GM21526 (cell line): ENCODE measurements around the gene SELENOF.

Experiments used
- ATAC-seq: cut with Tn5 transposase; IDR thresholded peaks from one replicate; pipeline ENCODE4 v1.9.1; 2021; ENCODE audit warnings: moderate library complexity; ENCODE audit not compliant: unreplicated experiment, low FRiP score

SELENOF gene

GRCh38 chr1:86860424-86860823, 53.5 kb downstream of the SELENOF start:
- no peak for ATAC-seq

- no peak for ATAC-seq
Observed at GRCh38 chr1:86860020-86860419, 53.9 kb downstream of the SELENOF start.

GRCh38 chr1:86858524-86859261, 55.2 kb downstream of the SELENOF start:
- ATAC-seq = no peak

- ATAC-seq = no peak
Observed at GRCh38 chr1:86856196-86856595, 57.7 kb downstream of the SELENOF start.

GRCh38 chr1:86854352-86854751, 59.6 kb downstream of the SELENOF start:
- ATAC-seq = no peak

- no peak for ATAC-seq
Observed at GRCh38 chr1:86852782-86853408, 61.0 kb downstream of the SELENOF start.

GRCh38 chr1:86852289-86852688, 61.6 kb downstream of the SELENOF start:
- no peak for ATAC-seq

- no peak for ATAC-seq
Observed at GRCh38 chr1:86849756-86850155, 64.2 kb downstream of the SELENOF start.

- no peak for ATAC-seq
Observed at GRCh38 chr1:86848654-86849053, 65.3 kb downstream of the SELENOF start.

GRCh38 chr1:86846164-86846647, 67.7 kb downstream of the SELENOF start:
- no peak for ATAC-seq

- no peak for ATAC-seq
Observed at GRCh38 chr1:86845514-86845913, 68.4 kb downstream of the SELENOF start.

GRCh38 chr1:86841116-86841515, 72.8 kb downstream of the SELENOF start:
- ATAC-seq = no peak

- ATAC-seq = no peak
Observed at GRCh38 chr1:86833461-86834215, 80.3 kb downstream of the SELENOF start.

- no peak for ATAC-seq
Observed at GRCh38 chr1:86832433-86832832, 81.5 kb downstream of the SELENOF start.

GRCh38 chr1:86829321-86829720, 84.6 kb downstream of the SELENOF start:
- no peak for ATAC-seq

GRCh38 chr1:86828024-86828423, 85.9 kb downstream of the SELENOF start:
- ATAC-seq = no peak

GRCh38 chr1:86826856-86827255, 87.1 kb downstream of the SELENOF start:
- no peak for ATAC-seq

GRCh38 chr1:86825319-86825718, 88.6 kb downstream of the SELENOF start:
- no peak for ATAC-seq

GRCh38 chr1:86823821-86824500, 90.0 kb downstream of the SELENOF start:
- no peak for ATAC-seq

- no peak for ATAC-seq
Observed at GRCh38 chr1:86823386-86823785, 90.5 kb downstream of the SELENOF start.

- ATAC-seq = no peak
Observed at GRCh38 chr1:86822459-86822858, 91.5 kb downstream of the SELENOF start.
